DOHH2 (cell line): ENCODE measurements around the gene DNAI1.

ENCODE experiments used
- CTCF ChIP-seq: fragments of 200-600 bp; sonication (generic); IDR thresholded peaks from one replicate; pipeline ENCODE4 v1.5.1; 2014; ENCODE audit warnings: antibody characterized with exemption, mild to moderate bottlenecking, low read depth, low read length; ENCODE audit not compliant: poor library complexity, severe bottlenecking
- EZH2phosphoT487 ChIP-seq: fragments of 200-600 bp; sonication (generic); IDR thresholded peaks from 2 replicates; pipeline ENCODE4 v1.6.1; 2017; ENCODE audit warnings: borderline replicate concordance, mild to moderate bottlenecking, antibody characterized with exemption, low read length, moderate library complexity, mixed read lengths

- TF ChIP-seq CTCF (no peak), EZH2phosphoT487 (no peak)
Measured at GRCh38 chr9:34524349-34524748, 65.7 kb downstream of the DNAI1 start.
